ENCODE data around the gene PEBP1.

Gene PEBP1

GRCh38 chr12:118150625-118151024 lies 14.7 kb downstream of the PEBP1 start:
- no peak for TF ChIP-seq SPI1 (IDR thresholded peaks at IDR 0.05; ENCODE audit: borderline replicate concordance, low read depth)
- no peak for TF ChIP-seq POLR2AphosphoS5 (IDR thresholded peaks at IDR 0.05; ENCODE audit: low read depth)
- TF ChIP-seq, protein P1, sequence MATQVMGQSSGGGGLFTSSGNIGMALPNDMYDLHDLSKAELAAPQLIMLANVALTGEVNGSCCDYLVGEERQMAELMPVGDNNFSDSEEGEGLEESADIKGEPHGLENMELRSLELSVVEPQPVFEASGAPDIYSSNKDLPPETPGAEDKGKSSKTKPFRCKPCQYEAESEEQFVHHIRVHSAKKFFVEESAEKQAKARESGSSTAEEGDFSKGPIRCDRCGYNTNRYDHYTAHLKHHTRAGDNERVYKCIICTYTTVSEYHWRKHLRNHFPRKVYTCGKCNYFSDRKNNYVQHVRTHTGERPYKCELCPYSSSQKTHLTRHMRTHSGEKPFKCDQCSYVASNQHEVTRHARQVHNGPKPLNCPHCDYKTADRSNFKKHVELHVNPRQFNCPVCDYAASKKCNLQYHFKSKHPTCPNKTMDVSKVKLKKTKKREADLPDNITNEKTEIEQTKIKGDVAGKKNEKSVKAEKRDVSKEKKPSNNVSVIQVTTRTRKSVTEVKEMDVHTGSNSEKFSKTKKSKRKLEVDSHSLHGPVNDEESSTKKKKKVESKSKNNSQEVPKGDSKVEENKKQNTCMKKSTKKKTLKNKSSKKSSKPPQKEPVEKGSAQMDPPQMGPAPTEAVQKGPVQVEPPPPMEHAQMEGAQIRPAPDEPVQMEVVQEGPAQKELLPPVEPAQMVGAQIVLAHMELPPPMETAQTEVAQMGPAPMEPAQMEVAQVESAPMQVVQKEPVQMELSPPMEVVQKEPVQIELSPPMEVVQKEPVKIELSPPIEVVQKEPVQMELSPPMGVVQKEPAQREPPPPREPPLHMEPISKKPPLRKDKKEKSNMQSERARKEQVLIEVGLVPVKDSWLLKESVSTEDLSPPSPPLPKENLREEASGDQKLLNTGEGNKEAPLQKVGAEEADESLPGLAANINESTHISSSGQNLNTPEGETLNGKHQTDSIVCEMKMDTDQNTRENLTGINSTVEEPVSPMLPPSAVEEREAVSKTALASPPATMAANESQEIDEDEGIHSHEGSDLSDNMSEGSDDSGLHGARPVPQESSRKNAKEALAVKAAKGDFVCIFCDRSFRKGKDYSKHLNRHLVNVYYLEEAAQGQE (IDR thresholded peaks at IDR 0.05; ENCODE audit: insufficient replicate concordance, low read depth) = no peak
- no peak for TF ChIP-seq GABPA (IDR thresholded peaks at IDR 0.05; ENCODE audit: low read depth)
- TF ChIP-seq, protein P2, sequence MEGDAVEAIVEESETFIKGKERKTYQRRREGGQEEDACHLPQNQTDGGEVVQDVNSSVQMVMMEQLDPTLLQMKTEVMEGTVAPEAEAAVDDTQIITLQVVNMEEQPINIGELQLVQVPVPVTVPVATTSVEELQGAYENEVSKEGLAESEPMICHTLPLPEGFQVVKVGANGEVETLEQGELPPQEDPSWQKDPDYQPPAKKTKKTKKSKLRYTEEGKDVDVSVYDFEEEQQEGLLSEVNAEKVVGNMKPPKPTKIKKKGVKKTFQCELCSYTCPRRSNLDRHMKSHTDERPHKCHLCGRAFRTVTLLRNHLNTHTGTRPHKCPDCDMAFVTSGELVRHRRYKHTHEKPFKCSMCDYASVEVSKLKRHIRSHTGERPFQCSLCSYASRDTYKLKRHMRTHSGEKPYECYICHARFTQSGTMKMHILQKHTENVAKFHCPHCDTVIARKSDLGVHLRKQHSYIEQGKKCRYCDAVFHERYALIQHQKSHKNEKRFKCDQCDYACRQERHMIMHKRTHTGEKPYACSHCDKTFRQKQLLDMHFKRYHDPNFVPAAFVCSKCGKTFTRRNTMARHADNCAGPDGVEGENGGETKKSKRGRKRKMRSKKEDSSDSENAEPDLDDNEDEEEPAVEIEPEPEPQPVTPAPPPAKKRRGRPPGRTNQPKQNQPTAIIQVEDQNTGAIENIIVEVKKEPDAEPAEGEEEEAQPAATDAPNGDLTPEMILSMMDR (IDR thresholded peaks at IDR 0.05; ENCODE audit: insufficient read depth, low read length) = no peak

GRCh38 chr12:118151755-118152154 lies 15.8 kb downstream of the PEBP1 start:
- Histone ChIP-seq H3K27ac (replicated peaks) (no peak overlapping the region), H3K4me3 (replicated peaks; ENCODE audit: insufficient read depth, low read length) (no peak overlapping the region), H3K27me3 (ENCODE audit: insufficient read depth, poor library complexity, severe bottlenecking) (no peaks in the 10 kb centered on the region)
- no peak for TF ChIP-seq GABPA (IDR thresholded peaks at IDR 0.05; ENCODE audit: low read depth)
- TF ChIP-seq, protein P2 (IDR thresholded peaks at IDR 0.05; ENCODE audit: insufficient read depth, low read length) = no peak
- TF ChIP-seq POLR2AphosphoS5 (IDR thresholded peaks at IDR 0.05; ENCODE audit: low read depth) = no peak
- DNase-seq (ENCODE audit: low read depth in 1 of 2, low spot score in 1 of 2) = no peak

More at GRCh38 chr12:118150625-118151024, 14.7 kb downstream of the PEBP1 start:
- H3K27me3 ChIP-seq (ENCODE audit: insufficient read depth, poor library complexity, severe bottlenecking) = no peaks in the 10 kb centered on the region
- no peak overlapping the region for H3K27ac ChIP-seq (replicated peaks)
- H3K4me3 ChIP-seq (replicated peaks; ENCODE audit: insufficient read depth, low read length) = no peak overlapping the region
- DNase-seq (ENCODE audit: low read depth in 1 of 2, low spot score in 1 of 2) = no peak

DNA sequence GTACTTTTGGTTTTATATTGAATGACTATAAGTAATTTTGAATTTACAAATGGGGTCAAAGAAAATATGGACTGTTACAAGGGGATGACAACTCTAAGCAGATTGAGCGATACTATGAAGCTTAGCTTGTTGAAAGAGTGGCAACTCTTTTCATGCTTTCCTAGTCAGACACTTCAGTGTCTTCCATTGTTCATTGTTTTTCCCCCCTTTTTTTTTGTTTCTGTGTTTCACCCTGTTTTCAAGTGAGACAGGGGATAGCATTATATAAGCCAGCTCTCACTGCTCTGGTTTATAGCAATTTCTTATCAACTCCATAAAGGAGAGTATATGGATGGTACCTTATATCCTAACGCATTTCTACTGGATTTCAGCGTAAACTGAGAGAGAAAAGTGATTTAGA lies 24.6 kb downstream of the PEBP1 start:
- no peak for DNase-seq (ENCODE audit: low read depth in 1 of 2, low spot score in 1 of 2)
- Histone ChIP-seq H3K27me3 (ENCODE audit: insufficient read depth, poor library complexity, severe bottlenecking) (no peaks in the 10 kb centered on the region), H3K27ac (replicated peaks) (no peak overlapping the region), H3K4me3 (replicated peaks; ENCODE audit: insufficient read depth, low read length) (no peak overlapping the region)
- TF ChIP-seq GABPA (IDR thresholded peaks at IDR 0.05; ENCODE audit: low read depth) = no peak
- no peak for TF ChIP-seq POLR2AphosphoS5 (IDR thresholded peaks at IDR 0.05; ENCODE audit: low read depth)
- no peak for TF ChIP-seq SPI1 (IDR thresholded peaks at IDR 0.05; ENCODE audit: borderline replicate concordance, low read depth)
- TF ChIP-seq, protein P2 (IDR thresholded peaks at IDR 0.05; ENCODE audit: insufficient read depth, low read length) = no peak
- TF ChIP-seq, protein P1 (IDR thresholded peaks at IDR 0.05; ENCODE audit: insufficient replicate concordance, low read depth) = no peak

Measured in HL-60 (cell line).